PFSK-1 (cell line): ENCODE data around the gene ERI2.

Experiments used
- POLR2AphosphoS5 ChIP-seq: IDR thresholded peaks from 2 replicates; pipeline ENCODE4 v1.6.1; 2012; ENCODE audit warnings: low read depth, mild to moderate bottlenecking, control low read depth, low read length, moderate library complexity
- SIN3A ChIP-seq: IDR thresholded peaks from 2 replicates; pipeline ENCODE4 v1.6.1; 2012; ENCODE audit warnings: mild to moderate bottlenecking, low read length, moderate library complexity, borderline replicate concordance; ENCODE audit not compliant: insufficient read depth
- TAF1 ChIP-seq: IDR thresholded peaks from 2 replicates; pipeline ENCODE4 v1.6.1; 2012; ENCODE audit warnings: low read length, control low read depth, borderline replicate concordance; ENCODE audit not compliant: insufficient read depth

GRCh38 chr16:20781697-20782096 lies 24.6 kb downstream of the ERI2 start:
- TF ChIP-seq TAF1 (no peak), SIN3A (no peak), POLR2AphosphoS5 (no peak)
